ENCODE results near the gene KIF2A. TPM values are rescaled to one million over a fixed set of nuclear protein-coding genes. Genes with fewer than 3 reads are reported as not detected.

The KIF2A gene
- total RNA-seq (2014; rRNA removed; shearing (Covaris generic)), result 52.4 and 59.7 TPM in 2 replicates

DNA sequence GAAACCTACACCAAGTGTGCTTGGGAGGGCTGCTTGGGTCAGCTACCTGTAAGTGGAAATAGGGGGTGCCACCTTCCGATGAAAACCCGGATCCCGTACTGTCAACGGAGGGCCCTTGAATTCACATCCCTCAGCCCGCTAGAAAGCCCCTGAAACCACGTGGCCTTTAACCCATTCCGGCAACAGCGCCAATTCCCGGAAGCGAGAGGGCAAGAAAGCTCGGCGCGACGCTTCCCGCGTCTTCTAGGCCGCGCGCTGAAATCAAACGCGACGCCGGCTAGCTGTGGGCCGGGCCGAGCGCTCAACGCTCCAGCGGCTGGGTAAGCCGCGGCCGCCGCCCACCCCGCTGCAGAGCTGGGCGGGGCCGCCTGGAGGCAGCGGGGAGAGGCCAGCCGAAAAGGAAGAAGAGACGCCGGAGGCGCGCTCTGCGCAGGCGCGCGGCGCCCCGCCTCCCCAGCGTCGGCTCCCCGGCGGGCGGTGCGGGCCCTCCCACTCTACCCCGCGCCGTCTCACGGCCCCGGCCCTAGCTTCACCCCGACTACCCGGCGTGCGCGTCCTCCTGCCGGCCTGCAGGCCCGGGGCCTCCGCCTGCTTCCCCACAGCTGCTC lies at the start of gene KIF2A:
Gene KIF2A, plus strand, starts transcription at position 492 of the 608 bp plus-strand sequence. CDS start 267 bp downstream, outside the sequence.
- DNase-seq (ENCODE audit: low read depth), result peak; percentile 94

DNA sequence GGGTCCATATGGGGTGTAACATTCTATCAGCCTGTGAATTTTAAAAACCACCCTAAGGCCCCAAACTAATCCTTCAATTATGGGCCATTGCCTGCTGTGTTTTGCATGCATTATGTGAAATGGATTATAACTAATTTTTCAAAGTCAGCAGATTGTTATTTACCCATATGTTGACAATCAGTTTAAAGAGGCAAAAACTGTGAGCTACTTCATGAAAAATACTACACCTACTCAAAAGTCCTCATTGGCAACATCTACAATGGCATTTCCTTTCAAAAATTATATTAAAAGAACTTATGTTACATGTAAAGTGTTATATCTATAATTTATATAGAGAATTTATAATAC lies 49.0 kb upstream of the KIF2A start:
- DNase-seq (ENCODE audit: low read depth), result no peak

- no peak for DNase-seq (ENCODE audit: low read depth)
These were observed 47.4 kb upstream of the KIF2A start for GRCh38 chr5:62258654-62259053.

DNA sequence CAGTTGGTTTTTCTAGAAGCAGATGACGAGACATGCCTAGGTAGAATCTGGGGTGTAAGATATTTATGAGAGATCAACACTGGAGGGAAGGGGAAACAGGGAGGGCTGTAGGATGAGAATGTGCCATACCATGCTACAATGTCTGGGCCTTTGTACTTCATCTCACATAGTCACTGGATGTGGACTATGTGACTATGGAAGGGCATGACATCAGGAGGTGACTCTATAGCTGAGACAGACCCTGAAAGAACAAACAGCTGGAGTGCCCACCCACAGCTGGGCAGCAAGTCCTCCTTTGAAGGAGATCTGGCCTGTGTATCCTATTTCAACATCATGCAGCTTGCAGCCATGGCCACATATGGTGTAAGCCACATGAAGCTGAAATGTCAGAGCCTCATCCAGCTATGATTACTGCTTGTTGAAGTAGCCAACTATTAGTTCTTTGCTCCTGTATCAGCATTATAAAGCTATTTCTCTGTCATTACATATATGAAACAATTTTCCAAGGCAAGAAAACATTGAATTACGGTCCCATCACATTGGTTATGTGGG lies 46.2 kb upstream of the KIF2A start:
- no peak for DNase-seq (ENCODE audit: low read depth)

- no peak for DNase-seq (ENCODE audit: low read depth)
These were observed 45.5 kb upstream of the KIF2A start for GRCh38 chr5:62260513-62260912.

- no peak for DNase-seq (ENCODE audit: low read depth)
These were observed 42.6 kb upstream of the KIF2A start for GRCh38 chr5:62263401-62263800.

GRCh38 chr5:62265648-62266112 lies 40.3 kb upstream of the KIF2A start:
- no peak for DNase-seq (ENCODE audit: low read depth)

DNA sequence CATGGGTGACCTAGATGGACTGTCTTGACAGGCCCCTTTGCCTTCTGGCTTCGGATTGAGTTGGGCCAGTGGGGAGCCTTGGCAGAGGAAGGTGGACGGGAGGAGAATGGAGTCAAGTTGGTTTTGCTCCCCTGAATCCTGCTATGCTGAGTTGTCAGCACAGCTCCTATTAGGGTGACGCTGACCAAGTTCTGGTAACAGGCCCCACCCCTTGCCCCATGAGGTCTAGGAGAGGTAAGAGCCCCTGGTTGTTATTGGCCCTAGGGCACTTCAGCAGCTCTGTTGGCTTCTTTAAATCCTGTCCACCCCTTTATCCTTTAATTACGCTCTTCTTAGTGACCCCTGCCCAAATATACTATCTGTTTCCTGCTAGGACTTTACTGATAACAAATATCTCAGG lies 39.4 kb upstream of the KIF2A start:
- DNase-seq (ENCODE audit: low read depth), result no peak

GRCh38 chr5:62268234-62268633 lies 37.8 kb upstream of the KIF2A start:
- DNase-seq (ENCODE audit: low read depth), result peak; percentile 42

DNA sequence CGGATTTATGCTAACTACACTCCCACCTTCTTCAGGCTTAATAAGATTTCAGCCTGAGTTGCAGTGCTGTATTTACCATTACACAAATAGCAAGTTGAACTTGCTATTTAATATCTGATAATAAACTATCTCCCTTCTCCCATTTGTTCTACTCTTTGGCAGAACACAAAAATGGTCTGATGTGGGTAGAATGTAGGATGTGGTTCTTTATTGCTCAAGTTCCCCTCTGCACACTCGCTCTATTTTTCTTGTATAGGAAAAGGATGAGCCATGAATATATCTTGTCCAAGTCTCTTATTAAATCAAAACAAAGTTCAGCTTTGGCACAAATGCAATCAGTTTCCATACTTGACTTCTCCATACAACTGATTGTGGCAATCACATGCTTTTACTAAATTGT lies 37.2 kb upstream of the KIF2A start:
- no peak for DNase-seq (ENCODE audit: low read depth)

DNA sequence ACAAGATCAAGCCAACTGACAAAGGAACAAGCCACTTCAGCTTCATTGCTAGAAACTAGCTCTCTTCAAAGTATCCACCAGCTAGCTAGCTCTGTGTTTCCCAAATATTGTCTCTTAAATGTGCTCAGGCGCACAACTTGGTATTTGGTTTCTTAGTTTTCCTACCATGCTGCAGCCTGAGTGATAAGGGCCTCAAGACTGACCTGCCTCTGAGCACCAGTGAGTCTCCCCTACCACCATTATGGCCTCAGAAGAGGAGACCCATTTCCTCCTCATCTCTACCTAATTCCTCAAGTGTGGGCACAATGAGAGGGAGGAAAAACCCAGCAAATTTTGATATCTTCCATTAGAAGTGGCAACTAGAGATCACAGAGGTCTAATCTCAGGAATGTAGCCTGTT lies 34.6 kb upstream of the KIF2A start:
- DNase-seq (ENCODE audit: low read depth), result no peak

GRCh38 chr5:62271870-62272269 lies 34.1 kb upstream of the KIF2A start:
- DNase-seq (ENCODE audit: low read depth), result no peak

GRCh38 chr5:62273687-62274086 lies 32.3 kb upstream of the KIF2A start:
- no peak for DNase-seq (ENCODE audit: low read depth)

DNA sequence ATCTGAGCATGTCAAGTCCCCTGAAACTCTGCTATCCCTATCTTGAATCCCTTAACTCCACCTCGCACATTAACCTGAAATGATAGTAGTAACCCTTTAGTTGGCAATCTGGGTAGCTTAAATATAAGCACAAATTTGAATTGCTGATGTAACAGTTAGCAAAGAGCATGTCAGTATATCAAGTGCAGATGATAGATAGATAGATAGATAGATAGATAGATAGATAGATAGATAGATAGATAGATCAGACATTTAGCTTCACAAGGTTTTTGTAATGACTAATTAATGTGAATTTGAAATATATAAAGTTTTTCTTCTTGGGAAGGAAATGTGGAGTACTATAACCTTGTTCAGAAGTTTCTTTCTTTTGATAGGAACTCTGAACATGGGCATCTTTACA lies 30.4 kb upstream of the KIF2A start:
- no peak for DNase-seq (ENCODE audit: low read depth)

- DNase-seq (ENCODE audit: low read depth), result no peak
These were observed 24.6 kb upstream of the KIF2A start for GRCh38 chr5:62281411-62281810.

- no peak for DNase-seq (ENCODE audit: low read depth)
These were observed 23.9 kb upstream of the KIF2A start for GRCh38 chr5:62282064-62282463.

DNA sequence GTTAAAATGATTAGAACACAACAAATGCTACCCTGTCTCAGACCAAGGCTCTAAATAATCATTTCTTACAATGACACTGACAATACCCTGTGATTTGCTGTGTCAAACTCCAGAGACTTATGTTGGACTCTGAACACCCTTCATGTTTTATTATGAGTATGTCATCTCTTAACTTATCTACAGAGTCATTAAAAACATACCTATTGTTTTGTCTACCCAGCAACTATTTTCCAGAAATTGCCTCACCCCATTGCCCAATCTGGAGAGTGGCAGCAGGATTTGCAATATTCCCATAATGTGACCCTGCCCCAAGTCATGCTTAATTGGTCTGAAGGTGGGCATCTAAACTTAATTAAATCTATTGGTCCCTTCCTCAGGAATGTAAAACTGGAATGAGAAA lies 23.0 kb upstream of the KIF2A start:
- DNase-seq (ENCODE audit: low read depth), result no peak

GRCh38 chr5:62283861-62284260 lies 22.1 kb upstream of the KIF2A start:
- DNase-seq (ENCODE audit: low read depth), result no peak

DNA sequence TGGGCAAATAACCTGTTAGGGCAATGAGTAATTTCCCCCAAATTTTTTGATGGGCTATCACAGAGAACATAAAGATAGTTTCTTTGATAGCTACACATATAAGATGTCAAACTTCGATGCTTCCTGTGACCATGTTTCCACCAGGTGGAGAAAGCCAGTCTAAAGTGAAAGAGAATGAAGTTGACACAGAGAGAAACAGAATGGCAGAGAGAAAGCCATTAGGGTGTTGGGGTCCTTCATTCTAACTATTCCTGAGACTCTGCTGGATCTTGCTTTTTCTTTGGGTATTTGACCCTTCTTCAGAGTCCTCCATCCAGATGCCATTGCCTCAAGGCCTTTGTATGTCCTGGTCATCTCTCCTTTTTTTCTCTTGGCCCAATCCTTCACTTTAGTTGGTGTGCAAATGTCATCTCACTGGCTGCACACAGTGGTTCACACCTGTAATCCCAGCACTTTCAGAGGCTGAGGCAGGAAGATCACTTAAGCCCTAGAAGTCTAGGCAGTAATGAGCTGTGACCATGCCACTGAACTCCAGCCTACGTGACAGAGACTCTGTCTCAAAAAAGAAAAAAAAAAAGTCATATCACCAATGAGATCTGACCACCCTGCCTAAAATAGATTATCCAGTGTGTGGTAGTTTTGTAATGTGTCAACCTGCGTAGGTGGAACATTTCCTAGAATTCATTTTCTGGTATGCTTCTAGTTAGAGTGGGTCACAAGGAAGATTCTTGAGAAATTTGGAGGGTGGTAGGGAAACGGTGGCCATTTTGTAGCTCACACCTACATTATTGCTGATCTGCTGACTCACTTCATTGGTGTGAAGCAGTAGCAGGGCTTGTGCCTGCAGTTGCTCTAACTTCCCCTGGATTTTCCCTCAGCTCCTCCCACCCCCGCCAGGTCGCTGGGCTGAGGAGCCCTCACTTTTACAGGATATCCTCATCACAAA lies 20.8 kb upstream of the KIF2A start:
- DNase-seq (ENCODE audit: low read depth), result no peak

- DNase-seq (ENCODE audit: low read depth), result no peak
These were observed 19.2 kb upstream of the KIF2A start for GRCh38 chr5:62286834-62287233.

DNA sequence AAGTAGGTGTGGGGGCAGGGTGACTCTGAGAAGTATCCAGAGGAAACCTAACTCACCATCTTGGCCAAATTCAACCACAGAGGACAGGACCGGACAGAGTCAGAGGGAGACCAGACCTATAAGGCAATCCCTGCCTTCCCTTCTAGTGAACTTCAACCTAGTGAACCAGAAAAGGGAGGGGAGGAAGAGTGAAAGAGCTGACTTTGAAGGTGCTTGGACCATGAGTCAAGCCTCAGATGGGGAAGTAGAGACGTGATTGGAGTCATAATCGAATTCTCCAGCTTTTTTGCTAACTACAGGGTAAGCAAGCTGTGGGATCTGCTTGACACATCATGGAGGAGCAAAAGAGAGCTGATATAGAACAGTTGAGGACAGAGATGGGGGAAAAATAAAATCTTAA lies 18.8 kb upstream of the KIF2A start:
- DNase-seq (ENCODE audit: low read depth), result no peak

DNA sequence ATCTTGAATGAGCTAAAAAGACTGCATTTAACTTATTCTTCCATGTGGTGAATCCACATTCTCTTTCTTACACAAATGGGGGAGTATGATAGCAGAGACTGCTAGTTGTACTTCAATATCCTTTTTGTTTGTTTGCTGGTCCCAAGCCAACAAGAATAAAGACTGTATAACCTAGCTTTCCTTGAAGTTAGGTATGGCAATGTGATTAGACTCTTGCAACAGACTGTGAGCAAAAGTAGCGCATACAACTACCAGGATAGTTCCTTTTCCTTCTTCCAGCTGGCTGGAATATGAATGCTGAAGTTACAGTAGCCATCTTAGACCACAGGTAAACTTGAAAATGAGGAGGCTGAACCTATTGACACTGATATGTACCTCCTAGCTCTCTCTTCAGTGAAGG lies 17.9 kb upstream of the KIF2A start:
- DNase-seq (ENCODE audit: low read depth), result no peak

- no peak for DNase-seq (ENCODE audit: low read depth)
These were observed 16.2 kb upstream of the KIF2A start for GRCh38 chr5:62289813-62290212.
